Effector CD4-positive, alpha-beta T cell (primary cell): ENCODE results near the gene FBLN2.
"Not testable (repeated sequence)": the region's sequence is repeated elsewhere in the genome, so short reads cannot be mapped to it uniquely, and the experiment has no call there.

Experiments used
- DNase-seq: peaks from one replicate; pipeline ENCODE4 v3.0.0-alpha.2; 2020

FBLN2 gene

DNA sequence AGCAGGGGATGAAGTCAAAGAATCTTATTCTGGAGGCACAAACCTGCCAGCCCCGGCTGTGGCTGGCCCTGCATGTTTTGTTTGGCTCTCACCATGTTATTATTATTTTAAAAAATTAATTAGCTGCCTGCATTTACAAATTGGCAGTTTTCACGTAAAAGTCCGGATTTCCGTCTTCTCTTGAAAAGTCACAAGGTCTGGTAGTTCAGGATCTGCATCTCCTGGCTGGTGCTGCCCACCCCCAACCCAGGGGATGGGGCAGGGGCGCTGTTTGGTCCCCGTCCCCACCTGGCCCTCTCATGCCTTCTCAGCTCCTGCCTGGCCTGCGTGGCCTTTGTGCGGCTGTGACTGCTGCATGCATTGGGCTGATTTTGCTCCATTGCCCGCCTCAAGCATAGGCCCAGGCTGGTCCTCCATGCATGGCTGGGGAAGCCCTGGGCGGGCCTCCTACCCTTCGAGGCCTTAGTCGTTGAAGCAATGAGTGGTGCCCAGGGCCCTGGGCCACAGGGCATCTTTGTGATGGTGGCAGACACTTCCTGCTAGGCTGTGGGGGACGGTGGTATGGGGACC is 2.0 kb downstream of the FBLN2 start:
- DNase-seq = no peak

- DNase-seq = no peak
Observed at GRCh38 chr3:13552857-13553652, 4.1 kb downstream of the FBLN2 start.

DNA sequence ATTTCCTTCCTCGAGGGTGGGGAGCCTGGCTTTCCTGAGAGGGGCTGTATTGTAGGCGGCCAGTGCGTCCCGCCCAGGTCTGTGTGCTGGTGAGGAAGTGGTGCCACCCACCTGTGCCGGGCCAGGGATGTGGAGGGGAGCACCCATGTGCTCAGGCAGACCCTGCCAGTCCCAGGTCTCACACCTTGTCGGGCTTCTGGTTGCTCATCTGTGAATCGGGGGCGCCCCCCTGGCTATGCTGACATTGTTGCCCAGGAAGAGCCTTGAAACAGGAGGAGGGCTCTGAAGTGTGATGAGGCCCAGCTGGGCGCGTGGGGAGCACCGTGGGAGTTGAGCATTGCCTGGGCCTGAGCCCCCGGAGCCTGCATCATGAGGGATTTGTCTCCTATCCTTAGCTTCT is 4.8 kb downstream of the FBLN2 start:
- no peak for DNase-seq

GRCh38 chr3:13555753-13556152 is 6.8 kb downstream of the FBLN2 start:
- no peak for DNase-seq

DNA sequence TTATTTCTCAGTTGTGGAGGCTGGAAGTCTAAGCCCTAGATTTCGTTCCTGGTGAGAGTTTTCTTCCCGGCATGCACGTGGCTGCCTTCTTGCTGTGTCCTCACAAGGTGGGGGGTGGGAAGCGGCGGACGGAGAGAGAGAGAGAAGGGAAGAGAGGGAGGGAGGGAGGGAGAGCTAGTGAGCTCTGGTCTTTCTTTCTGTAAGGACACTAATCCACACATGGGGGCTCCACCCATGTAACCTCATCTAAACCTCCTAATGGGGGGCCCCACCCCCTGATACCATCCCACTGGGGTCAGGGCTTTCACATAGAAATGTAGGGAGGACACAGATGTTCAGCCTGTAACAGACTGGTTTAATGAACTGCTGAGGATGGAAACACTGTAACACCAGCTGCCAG is 7.3 kb downstream of the FBLN2 start:
- no peak for DNase-seq

GRCh38 chr3:13556917-13557316 is 8.0 kb downstream of the FBLN2 start:
- no peak for DNase-seq

DNA sequence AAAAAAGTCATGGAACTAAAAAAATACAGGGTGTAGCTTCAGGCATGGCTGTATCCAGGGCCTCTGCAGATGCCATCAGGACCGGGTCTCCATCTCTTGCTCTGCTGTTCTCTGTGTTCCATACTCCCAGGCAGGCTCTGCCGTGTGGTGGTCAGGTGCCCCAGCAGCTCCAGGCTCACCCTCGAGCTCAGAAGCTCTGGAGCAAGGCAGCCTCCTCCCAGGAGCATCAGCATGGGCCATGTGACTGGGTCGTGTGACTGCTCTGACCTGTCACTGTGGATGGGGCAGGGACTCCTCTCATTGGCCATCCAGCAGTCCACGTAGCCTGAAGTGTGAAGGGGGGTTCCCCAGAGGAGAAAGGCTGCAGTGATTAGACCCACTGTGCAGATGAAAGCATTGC is 8.5 kb downstream of the FBLN2 start:
- DNase-seq = no peak

DNA sequence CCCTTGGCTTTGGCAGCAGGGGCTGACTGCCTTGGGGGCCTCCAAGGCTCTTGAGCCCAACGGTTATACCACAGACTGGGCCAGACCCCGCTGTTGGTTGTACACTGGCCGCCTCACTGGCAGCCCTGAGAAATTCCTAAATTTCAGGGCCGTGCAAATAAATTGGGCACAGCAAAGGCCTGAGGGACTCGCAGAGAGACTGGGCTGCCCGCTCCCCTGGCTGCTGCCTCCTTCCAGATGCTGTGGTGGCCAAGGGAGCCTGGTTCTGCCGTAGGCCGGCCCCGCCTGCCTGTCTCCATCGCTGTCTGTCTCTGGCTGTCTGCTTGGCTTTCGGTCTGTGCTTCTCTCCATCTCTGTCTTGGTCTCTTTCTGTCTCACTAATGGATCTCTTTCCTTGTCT is 9.0 kb downstream of the FBLN2 start:
- DNase-seq = no peak

- no peak for DNase-seq
Observed at GRCh38 chr3:13558651-13559050, 9.7 kb downstream of the FBLN2 start.

DNA sequence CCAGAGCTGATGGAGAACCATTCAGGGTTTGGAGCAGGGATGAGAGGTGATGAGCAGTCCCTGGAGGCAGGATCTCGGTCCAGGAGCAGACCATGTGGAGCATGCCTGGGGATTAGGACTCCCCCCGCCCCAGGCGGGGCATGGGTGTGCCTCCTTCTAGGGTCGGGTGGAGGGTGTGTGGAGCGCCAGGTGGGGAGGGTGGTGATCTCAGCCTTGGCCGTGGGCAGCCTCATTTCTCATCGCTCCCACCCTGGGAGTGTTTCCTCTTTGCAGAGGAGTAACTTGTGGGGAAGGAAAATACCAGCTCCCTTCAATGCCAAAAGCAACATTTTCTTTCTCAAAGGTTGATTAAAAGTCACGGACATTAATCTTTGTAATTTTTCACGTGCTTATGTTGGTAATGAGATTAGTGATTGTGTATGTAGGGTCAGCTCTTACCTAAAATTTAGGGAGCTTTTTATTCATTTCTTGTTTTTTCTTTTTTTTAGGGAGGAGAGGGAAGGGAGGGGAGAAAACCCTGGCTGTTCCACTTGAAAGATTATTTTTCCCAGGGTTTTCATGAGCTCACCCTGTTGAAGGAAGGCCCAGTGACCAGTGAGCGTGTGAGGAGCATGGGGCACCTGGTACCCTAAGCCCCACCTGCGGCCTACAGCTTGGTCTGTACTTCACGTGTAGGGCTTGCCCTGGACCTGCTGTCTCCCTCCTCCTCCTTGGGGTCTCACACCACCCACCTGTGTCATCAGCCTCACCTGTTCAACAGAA is 11.0 kb downstream of the FBLN2 start:
- no peak for DNase-seq

GRCh38 chr3:13561376-13561775 is 12.5 kb downstream of the FBLN2 start:
- DNase-seq = no peak

- DNase-seq = no peak
Observed at GRCh38 chr3:13561967-13562366, 13.0 kb downstream of the FBLN2 start.

- not testable (repeated sequence) for DNase-seq
Observed at GRCh38 chr3:13562421-13562820, 13.5 kb downstream of the FBLN2 start.

GRCh38 chr3:13563321-13563720 is 14.4 kb downstream of the FBLN2 start:
- no peak for DNase-seq

GRCh38 chr3:13563911-13564310 is 15.0 kb downstream of the FBLN2 start:
- no peak for DNase-seq

- no peak for DNase-seq
Observed at GRCh38 chr3:13564751-13565560, 16.0 kb downstream of the FBLN2 start.

- no peak for DNase-seq
Observed at GRCh38 chr3:13565581-13566452, 16.9 kb downstream of the FBLN2 start.

DNA sequence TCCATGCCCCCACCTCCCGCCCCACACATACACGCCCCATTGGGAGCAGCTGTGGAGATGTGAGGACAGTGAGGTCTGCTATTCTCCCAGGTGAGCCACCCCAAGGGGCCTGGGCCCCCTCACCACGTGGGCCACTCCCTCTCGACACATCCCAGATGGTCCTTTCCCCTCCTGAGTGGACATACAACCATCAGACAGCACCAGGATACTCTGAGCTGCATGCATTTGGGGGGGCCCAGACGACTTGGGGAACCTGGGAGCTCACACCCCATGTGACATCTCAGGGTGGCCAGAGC is 17.5 kb downstream of the FBLN2 start:
- no peak for DNase-seq

- DNase-seq = no peak
Observed at GRCh38 chr3:13566769-13567310, 17.9 kb downstream of the FBLN2 start.

DNA sequence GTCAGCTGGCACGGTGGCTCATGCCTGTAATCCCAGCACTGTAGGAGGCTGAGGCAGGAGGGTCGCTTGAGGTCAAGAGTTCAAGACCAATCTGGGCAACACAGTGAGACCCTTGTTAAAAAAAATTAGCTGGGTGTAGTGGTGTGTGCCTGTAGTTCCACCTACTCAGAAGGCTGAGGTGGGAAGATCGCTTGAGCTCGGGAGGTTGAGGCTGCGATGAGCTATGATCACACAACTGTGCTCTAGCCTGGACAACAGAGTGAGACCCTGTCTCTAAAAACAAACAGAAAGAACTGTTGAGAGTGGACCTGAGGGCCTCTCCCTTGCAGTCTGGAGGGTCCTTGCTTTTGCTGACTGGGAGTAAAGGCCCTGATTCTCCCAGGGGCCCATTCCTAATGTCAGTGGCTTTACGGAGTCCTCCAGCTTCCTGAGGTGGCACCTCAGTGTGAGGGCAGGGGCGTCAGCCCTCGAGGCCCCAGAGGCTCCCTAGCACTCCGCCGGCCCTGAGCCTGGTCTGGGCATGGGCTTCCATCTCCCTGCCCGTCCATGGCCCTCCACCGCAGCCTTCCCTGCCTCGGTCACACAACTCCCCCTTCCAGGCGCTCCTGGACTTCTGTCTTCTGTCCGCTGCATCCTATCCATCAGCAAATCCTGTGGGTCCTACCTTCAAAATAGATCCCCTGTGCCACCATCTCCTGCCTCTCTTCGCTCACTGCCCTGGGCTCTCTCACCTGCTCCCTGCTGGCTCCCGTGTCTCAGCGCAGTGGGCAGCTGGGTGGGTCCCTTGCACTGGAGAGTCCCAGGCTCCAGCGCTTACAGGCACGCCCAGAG is 19.0 kb downstream of the FBLN2 start:
- no peak for DNase-seq

DNA sequence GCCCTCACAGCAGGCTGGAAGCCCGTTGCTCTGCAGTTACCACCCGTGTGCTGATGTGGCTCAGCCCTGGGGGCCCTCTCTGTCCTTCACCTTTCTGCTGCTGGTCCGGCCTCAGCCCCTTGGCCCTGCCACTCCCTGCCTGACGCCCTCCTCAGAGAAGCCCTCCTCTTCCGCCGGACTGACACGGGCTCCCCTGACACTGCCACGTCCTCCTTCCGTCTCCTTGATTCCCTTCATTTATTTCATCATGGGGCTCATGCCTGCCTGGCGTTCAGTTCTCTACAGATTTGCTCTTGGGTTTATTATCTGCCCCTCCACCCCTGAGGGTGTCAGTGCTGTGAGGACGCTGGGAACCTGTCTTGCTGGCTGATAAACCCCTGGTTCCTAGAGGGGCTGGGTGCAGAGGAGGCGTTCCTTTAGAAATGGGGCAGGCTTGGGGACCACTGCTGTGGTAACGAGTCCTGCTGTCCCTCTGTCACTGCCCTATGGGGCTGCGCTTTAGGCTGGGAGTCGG is 19.6 kb downstream of the FBLN2 start:
- no peak for DNase-seq
